ENCODE results near the gene SPI1. TPM values are rescaled to one million over a fixed set of nuclear protein-coding genes. Genes with fewer than 3 reads are reported as not detected.

The SPI1 gene
- total RNA-seq, 3 donors from 2014 or later (not counting 1 experiment from before 2014, with no cell fraction given): 15.0 to 65.4 (median 55.4) TPM

DNA sequence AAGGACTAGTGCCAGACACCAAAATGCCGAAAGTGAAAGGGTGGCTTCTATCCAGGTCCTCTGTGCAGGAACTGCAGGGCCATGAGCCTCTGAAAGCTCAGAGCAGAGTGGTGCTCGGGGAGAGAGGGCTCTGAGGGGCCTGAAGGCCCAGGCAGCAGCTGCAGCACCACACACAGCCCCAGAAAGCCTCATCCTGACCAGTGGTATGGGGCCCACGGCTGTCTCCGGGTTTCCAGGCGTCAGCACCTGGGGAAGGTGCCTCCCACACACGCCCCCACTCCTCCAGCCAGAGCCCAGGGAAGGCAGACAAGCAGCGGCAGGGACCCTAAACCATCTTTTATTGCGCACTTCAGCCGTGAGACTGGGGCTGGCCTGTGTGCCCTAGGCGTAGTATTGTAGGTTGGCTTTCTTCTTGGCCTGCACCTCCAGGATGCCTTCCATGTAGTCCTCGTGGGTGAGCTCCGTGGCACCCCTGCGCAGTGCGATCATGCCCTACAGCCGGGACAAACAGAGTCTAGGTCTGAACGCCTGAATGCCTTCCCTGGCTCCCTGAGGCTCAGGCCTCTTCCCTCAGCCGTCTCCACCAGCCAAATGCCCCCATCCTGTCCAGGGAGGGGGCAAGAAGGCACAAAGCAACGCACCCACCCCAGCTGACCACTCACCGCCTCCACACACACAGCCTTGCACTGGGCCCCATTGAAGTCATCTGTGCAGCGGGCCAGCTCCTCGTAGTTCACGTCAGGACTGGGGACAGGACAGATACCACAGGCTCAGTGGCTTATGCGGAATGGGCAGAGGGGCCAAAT, 40.3 kb upstream of the SPI1 start:
- Mint-ChIP-seq H3K4me3 (no peak overlapping the region), H3K27me3 (ENCODE audit: low read depth in 2 of 2) (no peaks in the 10 kb centered on the region), H3K36me3 (no peaks in the 10 kb centered on the region), H3K4me1 (peaks cover 0 to 19% of the 10 kb centered on the region in 2 donors), H3K27ac (peak overlapping the region; percentile 36 to 74), H3K9me3 (no peaks in the 10 kb centered on the region)
- Histone ChIP-seq H3K4me3 (ENCODE audit: low read length) (no peak overlapping the region), H3K27me3 (ENCODE audit: control insufficient read depth, insufficient read depth, low read length) (no peaks in the 10 kb centered on the region), H3K36me3 (ENCODE audit: control insufficient read depth, insufficient read depth, low read length) (peaks cover 57% of the 10 kb centered on the region), H3K27ac (ENCODE audit: low read length) (no peak overlapping the region), H3K9me3 (ENCODE audit: control insufficient read depth, insufficient read depth, low read length) (no peaks in the 10 kb centered on the region), H3K4me1 (ENCODE audit: control insufficient read depth, insufficient read depth, low read length) (no peaks in the 10 kb centered on the region)
- TF ChIP-seq, protein P1, sequence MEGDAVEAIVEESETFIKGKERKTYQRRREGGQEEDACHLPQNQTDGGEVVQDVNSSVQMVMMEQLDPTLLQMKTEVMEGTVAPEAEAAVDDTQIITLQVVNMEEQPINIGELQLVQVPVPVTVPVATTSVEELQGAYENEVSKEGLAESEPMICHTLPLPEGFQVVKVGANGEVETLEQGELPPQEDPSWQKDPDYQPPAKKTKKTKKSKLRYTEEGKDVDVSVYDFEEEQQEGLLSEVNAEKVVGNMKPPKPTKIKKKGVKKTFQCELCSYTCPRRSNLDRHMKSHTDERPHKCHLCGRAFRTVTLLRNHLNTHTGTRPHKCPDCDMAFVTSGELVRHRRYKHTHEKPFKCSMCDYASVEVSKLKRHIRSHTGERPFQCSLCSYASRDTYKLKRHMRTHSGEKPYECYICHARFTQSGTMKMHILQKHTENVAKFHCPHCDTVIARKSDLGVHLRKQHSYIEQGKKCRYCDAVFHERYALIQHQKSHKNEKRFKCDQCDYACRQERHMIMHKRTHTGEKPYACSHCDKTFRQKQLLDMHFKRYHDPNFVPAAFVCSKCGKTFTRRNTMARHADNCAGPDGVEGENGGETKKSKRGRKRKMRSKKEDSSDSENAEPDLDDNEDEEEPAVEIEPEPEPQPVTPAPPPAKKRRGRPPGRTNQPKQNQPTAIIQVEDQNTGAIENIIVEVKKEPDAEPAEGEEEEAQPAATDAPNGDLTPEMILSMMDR (IDR thresholded peaks at IDR 0.05): no peak
- intact Hi-C loops (cut with micrococcal nuclease): no loop called here
- ATAC-seq (no peak), DNase-seq (no peak)
- 95% methylated on average over 23 of the region's 23 CpGs for whole genome bisulfite sequencing (ENCODE audit: insufficient coverage)

DNA sequence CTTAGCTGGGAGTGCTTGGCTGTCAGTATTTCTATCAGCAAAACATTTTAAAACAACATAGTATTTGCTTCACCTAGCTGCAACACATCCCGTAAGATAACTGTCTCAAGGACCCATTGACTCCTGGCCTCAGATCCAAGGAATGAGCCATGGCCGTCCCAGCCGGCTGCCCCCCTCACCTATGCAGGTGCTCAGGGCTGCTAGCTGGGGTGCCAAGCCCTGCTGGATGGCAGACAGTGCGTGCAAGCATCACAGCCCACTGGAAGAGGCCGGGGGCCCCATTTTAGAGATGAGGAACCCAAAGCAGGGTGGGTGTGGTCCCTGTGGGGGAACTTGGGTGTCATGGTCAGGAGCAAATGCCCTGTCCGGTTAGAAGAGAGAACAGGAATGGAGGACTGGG, 39.4 kb upstream of the SPI1 start:
- Mint-ChIP-seq H3K27ac (peak overlapping the region; percentile 36 to 74), H3K27me3 (ENCODE audit: low read depth in 2 of 2) (no peaks in the 10 kb centered on the region), H3K9me3 (no peaks in the 10 kb centered on the region), H3K36me3 (no peaks in the 10 kb centered on the region), H3K4me1 (peaks cover 0 to 19% of the 10 kb centered on the region in 2 donors), H3K4me3 (no peak overlapping the region)
- ATAC-seq: no peak
- TF ChIP-seq, protein P1 (IDR thresholded peaks at IDR 0.05): no peak
- peaks cover 56% of the 10 kb centered on the region for H3K36me3 ChIP-seq (ENCODE audit: control insufficient read depth, insufficient read depth, low read length)
- intact Hi-C loops (cut with micrococcal nuclease): no loop called here
- H3K4me1 ChIP-seq (ENCODE audit: control insufficient read depth, insufficient read depth, low read length): no peaks in the 10 kb centered on the region
- 92% methylated on average over 6 of the region's 6 CpGs for WGBS (ENCODE audit: insufficient coverage)
- H3K9me3 ChIP-seq (ENCODE audit: control insufficient read depth, insufficient read depth, low read length): no peaks in the 10 kb centered on the region
- DNase-seq: no peak
- no peaks in the 10 kb centered on the region for H3K27me3 ChIP-seq (ENCODE audit: control insufficient read depth, insufficient read depth, low read length)
- no peak overlapping the region for H3K27ac ChIP-seq (ENCODE audit: low read length)
- H3K4me3 ChIP-seq (ENCODE audit: low read length): no peak overlapping the region

DNA sequence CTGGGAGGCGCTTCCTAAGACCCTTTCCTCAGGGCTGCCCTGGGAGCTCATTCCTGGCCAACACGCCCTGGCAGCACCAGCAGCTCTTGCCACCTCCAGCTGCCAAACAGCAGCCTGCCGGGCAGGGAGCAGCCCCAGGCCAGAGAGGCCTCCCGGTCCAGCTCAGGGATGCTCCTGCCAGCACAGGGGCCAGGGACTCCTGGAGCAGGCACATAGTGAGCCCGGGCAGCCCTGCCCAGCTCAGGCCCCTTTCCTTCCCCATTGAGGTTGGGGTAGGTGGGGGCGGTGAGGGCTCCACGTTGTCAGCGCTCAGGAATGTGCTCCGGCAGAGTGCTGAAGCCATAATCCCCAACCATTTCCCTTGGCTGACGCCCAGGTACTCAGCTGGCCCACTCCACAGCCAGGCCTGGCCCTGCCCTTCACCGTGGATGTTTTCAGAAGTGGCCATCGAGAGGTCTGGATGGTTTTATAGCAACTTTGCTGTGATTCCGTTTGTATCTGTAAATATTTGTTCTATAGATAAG, 37.7 kb upstream of the SPI1 start:
- H3K36me3 ChIP-seq (ENCODE audit: control insufficient read depth, insufficient read depth, low read length): peaks cover 46% of the 10 kb centered on the region
- H3K27me3 Mint-ChIP-seq (ENCODE audit: low read depth in 2 of 2): no peaks in the 10 kb centered on the region
- TF ChIP-seq, protein P1 (IDR thresholded peaks at IDR 0.05): no peak
- H3K9me3 ChIP-seq (ENCODE audit: control insufficient read depth, insufficient read depth, low read length): no peaks in the 10 kb centered on the region
- DNase-seq (no peak), ATAC-seq (no peak)
- 68% methylated on average over 9 of the region's 13 CpGs for WGBS (ENCODE audit: insufficient coverage)
- no peaks in the 10 kb centered on the region for H3K36me3 Mint-ChIP-seq
- no peak overlapping the region for H3K27ac Mint-ChIP-seq
- intact Hi-C loops (cut with micrococcal nuclease): no loop called here
- no peak overlapping the region for H3K4me3 Mint-ChIP-seq
- H3K4me1 Mint-ChIP-seq: peaks cover 0 to 26% of the 10 kb centered on the region in 2 donors
- H3K27me3 ChIP-seq (ENCODE audit: control insufficient read depth, insufficient read depth, low read length): no peaks in the 10 kb centered on the region
- no peak overlapping the region for H3K4me3 ChIP-seq (ENCODE audit: low read length)
- no peak overlapping the region for H3K27ac ChIP-seq (ENCODE audit: low read length)
- H3K4me1 ChIP-seq (ENCODE audit: control insufficient read depth, insufficient read depth, low read length): no peaks in the 10 kb centered on the region
- H3K9me3 Mint-ChIP-seq: no peaks in the 10 kb centered on the region

Data from natural killer cell (primary cell).